ENCODE measurements around the gene ATP2B2. TPM values are rescaled to one million over a fixed set of nuclear protein-coding genes. Genes with fewer than 3 reads are reported as not detected.

The ATP2B2 gene
- total RNA-seq, 4 donors from 2014 or later, result 0.42 to 2.0 (median 1.1) TPM

GRCh38 chr3:10405816-10406215 is 99.6 kb downstream of the ATP2B2 start:
- Histone ChIP-seq H3K27me3 (no peaks in the 10 kb centered on the region), H3K4me3 (no peak overlapping the region), H3K4me1 (no peaks in the 10 kb centered on the region), H3K27ac (no peak overlapping the region), H3K9me3 (no peaks in the 10 kb centered on the region), H3K36me3 (peaks cover 0 to 4% (median 0%) of the 10 kb centered on the region in 3 donors)
- WGBS, 2 donors, result 62 to 69% methylated on average over 1 of the region's 1 CpG
- TF ChIP-seq CTCF (IDR thresholded peaks at IDR 0.05), result no peak
- TF ChIP-seq EP300 (IDR thresholded peaks at IDR 0.05), result no peak
- no peak for TF ChIP-seq POLR2A (IDR thresholded peaks at IDR 0.05)
- no peak for DNase-seq (ENCODE audit: low spot score in 2 of 2)

- 88% methylated on average over 3 of the region's 3 CpGs for WGBS, 2 donors
- no peak for TF ChIP-seq CTCF (IDR thresholded peaks at IDR 0.05)
- no peak for TF ChIP-seq POLR2A (IDR thresholded peaks at IDR 0.05)
- no peak for TF ChIP-seq EP300 (IDR thresholded peaks at IDR 0.05)
- Histone ChIP-seq H3K4me1 (no peaks in the 10 kb centered on the region), H3K27me3 (no peaks in the 10 kb centered on the region), H3K9me3 (no peaks in the 10 kb centered on the region), H3K4me3 (no peak overlapping the region), H3K27ac (no peak overlapping the region), H3K36me3 (peaks cover 0 to 10% (median 0%) of the 10 kb centered on the region in 3 donors)
- DNase-seq (ENCODE audit: low spot score in 2 of 2), result no peak
Measured at GRCh38 chr3:10404876-10405275, 100.5 kb downstream of the ATP2B2 start.

GRCh38 chr3:10404377-10404776 is 101.0 kb downstream of the ATP2B2 start:
- Histone ChIP-seq H3K27ac (no peak overlapping the region), H3K27me3 (no peaks in the 10 kb centered on the region), H3K36me3 (peaks cover 0 to 10% (median 0%) of the 10 kb centered on the region in 3 donors), H3K9me3 (no peaks in the 10 kb centered on the region), H3K4me1 (no peaks in the 10 kb centered on the region), H3K4me3 (no peak overlapping the region)
- TF ChIP-seq EP300 (IDR thresholded peaks at IDR 0.05) (no peak), CTCF (IDR thresholded peaks at IDR 0.05) (no peak), POLR2A (IDR thresholded peaks at IDR 0.05) (no peak)
- no peak for DNase-seq (ENCODE audit: low spot score in 2 of 2)
- WGBS, 2 donors, result 52 to 83% methylated on average over 4 of the region's 4 CpGs

GRCh38 chr3:10401990-10402761 is 103.2 kb downstream of the ATP2B2 start:
- H3K4me1 ChIP-seq, result no peaks in the 10 kb centered on the region
- H3K27me3 ChIP-seq, result no peaks in the 10 kb centered on the region
- DNase-seq (ENCODE audit: low spot score in 2 of 2), result no peak
- H3K4me3 ChIP-seq, result no peak overlapping the region
- H3K9me3 ChIP-seq, result no peaks in the 10 kb centered on the region
- peaks cover 0 to 10% (median 0%) of the 10 kb centered on the region in 3 donors for H3K36me3 ChIP-seq
- WGBS, 2 donors, result 91 to 97% methylated on average over 14 of the region's 14 CpGs
- H3K27ac ChIP-seq, result no peak overlapping the region
- TF ChIP-seq POLR2A (IDR thresholded peaks at IDR 0.05) (no peak), EP300 (IDR thresholded peaks at IDR 0.05) (no peak), CTCF (IDR thresholded peaks at IDR 0.05) (no peak)

GRCh38 chr3:10400749-10401495 is 104.5 kb downstream of the ATP2B2 start:
- Histone ChIP-seq H3K27ac (no peak overlapping the region), H3K27me3 (no peaks in the 10 kb centered on the region), H3K4me3 (no peak overlapping the region), H3K4me1 (no peaks in the 10 kb centered on the region), H3K9me3 (no peaks in the 10 kb centered on the region), H3K36me3 (peaks cover 0 to 11% (median 0%) of the 10 kb centered on the region in 3 donors)
- DNase-seq (ENCODE audit: low spot score in 2 of 2), result no peak
- TF ChIP-seq EP300 (IDR thresholded peaks at IDR 0.05) (no peak), CTCF (IDR thresholded peaks at IDR 0.05) (no peak), POLR2A (IDR thresholded peaks at IDR 0.05) (no peak)
- 91 to 93% methylated on average over 12 of the region's 12 CpGs for WGBS, 2 donors

Data from tibial nerve (tissue), 4 donors.